ENCODE measurements around the gene PRKAA2.
"Not testable (repeated sequence)": the region's sequence is repeated elsewhere in the genome, so short reads cannot be mapped to it uniquely, and the experiment has no call there.

PRKAA2 gene

GRCh38 chr1:56644919-56645676, at the start of gene PRKAA2:
Gene PRKAA2, plus strand, starts transcription at chr1:56645314. Its CDS starts 74 bp downstream, at chr1:56645388.
- no peak for DNase-seq

- DNase-seq = not testable (repeated sequence)
Measured at GRCh38 chr1:56595397-56596191, 49.5 kb upstream of the PRKAA2 start.

GRCh38 chr1:56610097-56610496, 35.0 kb upstream of the PRKAA2 start:
- DNase-seq = not testable (repeated sequence)

GRCh38 chr1:56610770-56611169, 34.3 kb upstream of the PRKAA2 start:
- DNase-seq = not testable (repeated sequence)

- DNase-seq = no peak
Measured at GRCh38 chr1:56617141-56617540, 28.0 kb upstream of the PRKAA2 start.

GRCh38 chr1:56625819-56626440, 19.2 kb upstream of the PRKAA2 start:
- no peak for DNase-seq

GRCh38 chr1:56626546-56626945, 18.6 kb upstream of the PRKAA2 start:
- no peak for DNase-seq

GRCh38 chr1:56627019-56627635, 18.0 kb upstream of the PRKAA2 start:
- DNase-seq = no peak

GRCh38 chr1:56627636-56628039, 17.5 kb upstream of the PRKAA2 start:
- no peak for DNase-seq

- DNase-seq = no peak
Measured at GRCh38 chr1:56630786-56631185, 14.3 kb upstream of the PRKAA2 start.

- DNase-seq = no peak
Measured at GRCh38 chr1:56631901-56632300, 13.2 kb upstream of the PRKAA2 start.

- no peak for DNase-seq
Measured at GRCh38 chr1:56634981-56635380, 10.1 kb upstream of the PRKAA2 start.

- DNase-seq = no peak
Measured at GRCh38 chr1:56638248-56638647, 6.9 kb upstream of the PRKAA2 start.

GRCh38 chr1:56639211-56639610, 5.9 kb upstream of the PRKAA2 start:
- DNase-seq = no peak

GRCh38 chr1:56643661-56644060, 1.5 kb upstream of the PRKAA2 start:
- no peak for DNase-seq

GRCh38 chr1:56644064-56644918, 823 bp upstream of the PRKAA2 start:
- no peak for DNase-seq

- no peak for DNase-seq
Measured at GRCh38 chr1:56645677-56646305, 677 bp downstream of the PRKAA2 start.

- no peak for DNase-seq
Measured at GRCh38 chr1:56646611-56647010, 1.5 kb downstream of the PRKAA2 start.

GRCh38 chr1:56647106-56647505, 2.0 kb downstream of the PRKAA2 start:
- DNase-seq = no peak

- no peak for DNase-seq
Measured at GRCh38 chr1:56648546-56648945, 3.4 kb downstream of the PRKAA2 start.

- no peak for DNase-seq
Measured at GRCh38 chr1:56654126-56654923, 9.2 kb downstream of the PRKAA2 start.
